NCI-H82 treated with DMSO at 0.1 percent for 48 hours (cell line): Measurements from ENCODE around the gene HBG1.

Experiments
- DNase-seq: peaks from one replicate; lab custom pipeline; 2025; ENCODE audit not compliant: unreplicated experiment; lab: John Stamatoyannopoulos, UW

Gene HBG1

DNA sequence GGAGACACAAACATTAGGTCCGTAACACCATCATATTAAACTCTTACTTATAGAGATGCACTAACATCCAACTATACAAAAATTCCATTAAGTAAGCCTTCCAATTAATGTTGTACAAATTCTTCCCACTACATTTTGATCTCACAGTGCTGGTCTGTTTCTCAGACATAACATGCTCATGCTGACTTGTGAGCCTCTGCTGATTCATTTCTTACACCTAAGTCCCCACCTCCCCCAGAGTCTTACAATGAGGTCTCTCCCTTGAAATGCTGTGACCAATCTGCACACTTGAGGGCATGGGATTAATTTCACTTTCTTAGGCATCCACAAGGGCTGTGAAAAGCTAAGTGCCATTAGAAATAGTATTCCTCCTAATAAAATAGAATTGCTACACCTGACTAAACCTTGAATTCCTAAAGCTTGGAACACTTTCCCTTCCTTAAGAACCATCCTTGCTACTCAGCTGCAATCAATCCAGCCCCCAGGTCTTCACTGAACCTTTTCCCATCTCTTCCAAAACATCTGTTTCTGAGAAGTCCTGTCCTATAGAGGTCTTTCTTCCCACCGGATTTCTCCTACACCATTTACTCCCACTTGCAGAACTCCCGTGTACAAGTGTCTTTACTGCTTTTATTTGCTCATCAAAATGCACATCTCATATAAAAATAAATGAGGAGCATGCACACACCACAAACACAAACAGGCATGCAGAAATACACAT is 2.0 kb downstream of the HBG1 start:
- DNase-seq: no peak

DNA sequence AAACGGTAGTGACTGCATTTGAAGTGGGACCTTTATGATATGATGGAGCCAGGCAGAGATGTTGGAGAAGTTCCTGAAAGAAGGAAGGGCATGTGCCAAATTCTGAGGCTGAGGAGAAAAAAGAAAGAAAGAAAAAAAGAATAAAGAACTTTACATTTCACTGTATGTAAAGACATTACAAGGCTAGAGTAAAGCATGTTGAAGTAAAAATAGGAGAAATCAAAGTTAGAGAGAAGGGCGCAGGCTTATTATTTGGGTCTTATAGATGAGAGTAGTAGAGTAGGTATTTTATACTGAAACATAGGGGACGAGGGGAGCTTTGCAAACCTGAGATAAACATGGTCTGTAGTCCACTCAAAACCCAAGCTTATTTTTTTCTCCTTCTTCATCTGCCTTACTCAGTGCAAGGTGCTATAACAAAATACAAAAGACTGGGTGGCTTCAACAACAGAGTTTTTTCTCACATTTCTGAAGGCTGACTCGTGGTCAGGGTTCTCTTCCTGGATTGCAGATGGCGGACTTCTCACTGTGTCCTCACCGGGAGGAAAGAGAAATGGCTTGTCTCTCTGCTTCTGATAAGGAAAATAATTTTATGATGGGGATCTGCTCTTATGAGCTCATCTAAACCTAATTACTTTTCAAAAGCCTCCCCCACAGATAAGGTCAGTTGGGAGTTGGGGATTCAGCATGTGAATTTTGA is 2.7 kb downstream of the HBG1 start:
- no peak for DNase-seq

DNA sequence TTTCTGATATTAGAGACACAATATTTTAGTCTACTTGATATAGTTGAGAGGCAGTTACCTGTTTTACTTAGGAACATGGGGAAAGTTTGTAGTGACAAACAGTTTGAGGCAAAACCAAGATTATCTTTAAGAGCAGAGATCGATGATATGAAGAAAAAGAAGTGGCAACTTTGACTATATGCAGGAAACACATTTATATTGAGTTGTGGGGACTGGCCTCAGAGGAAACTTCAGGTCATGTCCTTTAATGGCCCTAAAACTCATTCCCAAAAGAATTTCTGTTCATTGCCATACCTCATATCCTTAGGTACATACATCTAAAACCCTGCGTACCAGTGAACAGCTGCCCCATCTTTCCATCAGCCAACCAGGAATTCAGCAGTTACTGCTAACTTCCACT is 4.5 kb downstream of the HBG1 start:
- no peak for DNase-seq

DNA sequence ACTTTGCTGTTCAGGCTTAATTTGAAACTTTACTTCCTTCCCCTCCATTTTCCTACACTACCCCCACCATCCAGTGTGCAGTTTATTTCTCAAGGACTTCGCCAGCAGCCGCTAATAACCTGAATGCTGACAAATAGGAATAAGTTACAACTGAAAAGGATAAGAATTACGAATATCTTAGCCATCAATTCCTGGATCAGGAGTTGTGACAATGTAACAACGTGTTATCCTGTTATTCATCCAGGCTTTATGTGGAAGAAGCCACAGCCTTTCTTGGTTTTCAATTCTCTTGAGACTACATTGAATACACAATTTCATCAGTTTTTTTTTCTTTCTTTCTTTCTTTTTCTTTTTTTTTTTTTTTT is 5.9 kb downstream of the HBG1 start:
- DNase-seq: no peak

DNA sequence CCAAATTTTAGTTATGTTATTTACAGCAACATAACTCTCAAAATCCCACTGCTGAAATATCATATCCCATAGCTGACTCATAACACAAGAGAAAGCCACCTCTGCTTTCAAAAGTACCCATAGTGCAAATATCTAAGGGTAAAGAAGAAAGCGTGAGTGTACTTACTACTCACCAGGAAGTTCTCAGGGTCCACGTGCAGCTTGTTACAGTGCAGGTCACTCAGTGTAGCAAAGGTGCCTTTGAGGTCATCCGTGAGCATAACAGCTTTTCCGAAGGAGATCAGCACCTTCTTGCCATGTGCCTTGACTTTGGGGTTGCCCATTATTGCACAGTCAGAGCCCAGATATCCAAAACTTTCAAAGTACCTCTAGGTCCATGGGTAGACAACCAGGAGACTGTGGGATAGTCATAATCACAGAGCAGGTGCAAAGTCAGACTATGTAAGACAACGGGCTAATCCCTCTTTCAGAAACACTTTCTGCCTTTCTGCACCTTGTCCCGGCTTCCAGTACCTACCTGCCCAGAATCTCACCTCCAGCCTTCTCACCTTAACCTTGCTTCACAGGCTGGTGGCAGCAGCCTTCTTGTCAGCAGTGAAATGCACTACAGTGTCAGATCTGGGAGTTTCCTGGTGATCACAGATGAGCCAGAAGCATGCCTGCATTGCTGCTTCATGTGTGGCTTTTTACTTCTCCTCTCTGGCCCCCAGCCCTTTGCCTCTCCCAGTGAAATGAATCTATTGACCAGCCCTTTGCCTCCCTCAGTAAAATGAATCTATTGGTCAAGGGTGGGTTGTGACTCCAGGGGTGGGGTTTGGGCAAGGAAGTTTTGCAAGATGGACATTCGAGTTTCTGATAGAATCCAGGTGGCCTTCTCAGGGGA is 6.5 kb downstream of the HBG1 start:
- no peak for DNase-seq

DNA sequence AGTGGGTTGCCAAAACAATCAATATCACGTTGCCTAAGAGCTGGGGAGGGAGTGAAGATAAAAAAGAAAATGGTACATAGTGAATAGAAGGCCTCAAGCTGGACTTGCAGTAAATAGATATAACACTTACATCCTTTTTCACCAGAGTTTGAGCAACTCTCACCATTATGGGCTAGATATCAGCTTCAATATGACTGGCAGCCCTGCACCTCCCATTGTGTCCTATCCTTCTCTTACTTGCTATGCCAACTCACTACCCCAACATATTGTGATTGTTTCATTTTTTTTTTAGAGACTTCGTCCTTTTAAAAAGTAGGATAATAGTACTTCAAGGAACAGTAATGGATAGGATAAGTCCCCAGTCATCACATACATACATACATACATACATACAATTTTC is 7.4 kb downstream of the HBG1 start:
- DNase-seq: no peak

DNA sequence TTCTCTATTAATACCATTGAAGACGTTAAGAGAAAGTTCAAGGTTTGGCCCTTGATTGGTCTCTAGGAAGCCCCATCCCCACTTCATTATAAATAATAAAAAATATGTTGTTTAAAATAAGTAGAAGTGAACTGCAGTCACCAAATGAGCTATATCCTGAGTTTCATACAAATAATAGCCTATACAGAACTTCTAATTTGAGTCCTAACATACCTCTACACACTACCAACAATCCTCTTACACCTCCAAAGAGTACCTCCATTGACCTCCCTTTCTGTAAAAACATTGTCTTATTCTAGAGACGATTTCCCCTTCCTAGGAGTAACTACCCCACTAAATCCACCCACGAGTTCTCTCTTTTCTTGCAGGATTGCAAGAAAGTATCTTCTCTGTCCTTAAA is 8.2 kb downstream of the HBG1 start:
- DNase-seq: no peak

DNA sequence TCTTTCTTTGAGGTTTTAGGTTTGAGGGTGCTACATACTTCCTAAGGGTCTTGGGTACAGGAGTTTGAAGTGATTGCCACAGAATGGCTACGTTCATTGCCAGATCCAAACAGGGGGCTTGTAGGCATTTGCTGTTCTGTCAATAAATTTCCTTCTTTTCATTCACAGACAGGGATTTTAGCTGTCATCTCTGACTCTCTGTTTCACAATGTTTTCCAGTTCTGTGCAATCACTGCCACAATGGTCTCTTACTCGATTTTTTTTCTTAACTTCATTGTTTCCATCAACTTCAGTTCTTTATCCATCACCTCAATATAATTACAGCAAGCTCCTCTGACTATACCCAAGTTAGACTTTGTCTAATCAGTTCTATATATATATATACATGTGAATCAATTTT is 9.2 kb downstream of the HBG1 start:
- no peak for DNase-seq

DNA sequence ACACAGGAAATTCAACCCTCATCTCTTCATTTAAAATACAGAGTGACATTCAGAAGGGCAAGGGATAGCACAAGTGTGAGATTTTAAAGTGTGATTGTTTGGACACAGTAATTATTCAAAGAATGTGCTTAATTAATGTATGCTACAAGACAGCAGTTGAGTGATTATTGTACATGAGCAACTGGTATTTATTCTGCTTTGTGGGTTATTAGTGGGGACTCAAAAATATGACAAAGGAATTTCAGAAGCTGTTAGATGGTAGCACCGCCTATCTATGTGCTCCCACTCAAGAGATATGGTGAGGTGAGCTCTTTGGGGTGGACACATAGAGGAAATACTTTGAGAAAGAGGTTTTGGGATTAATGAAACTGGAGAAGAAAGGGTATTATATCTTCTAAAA is 9.6 kb downstream of the HBG1 start:
- no peak for DNase-seq

DNA sequence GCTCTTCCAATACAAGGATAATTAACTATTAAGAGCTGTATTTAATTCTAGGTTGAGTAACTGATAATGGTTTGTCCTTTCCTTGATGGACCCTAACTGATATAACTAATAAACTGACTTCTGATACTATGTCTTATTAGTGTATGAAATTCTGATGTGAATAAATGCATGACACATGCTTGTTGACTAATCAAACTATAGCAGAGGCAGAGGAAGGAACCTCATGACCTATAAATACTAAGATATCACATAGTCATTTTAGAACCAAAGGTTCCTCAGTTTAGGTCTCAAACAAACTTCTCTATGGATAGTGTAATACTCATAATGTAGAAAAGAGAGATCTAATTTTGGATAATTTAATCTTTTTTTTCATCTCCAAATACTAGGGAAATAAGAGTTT is 10.6 kb downstream of the HBG1 start:
- DNase-seq: no peak

DNA sequence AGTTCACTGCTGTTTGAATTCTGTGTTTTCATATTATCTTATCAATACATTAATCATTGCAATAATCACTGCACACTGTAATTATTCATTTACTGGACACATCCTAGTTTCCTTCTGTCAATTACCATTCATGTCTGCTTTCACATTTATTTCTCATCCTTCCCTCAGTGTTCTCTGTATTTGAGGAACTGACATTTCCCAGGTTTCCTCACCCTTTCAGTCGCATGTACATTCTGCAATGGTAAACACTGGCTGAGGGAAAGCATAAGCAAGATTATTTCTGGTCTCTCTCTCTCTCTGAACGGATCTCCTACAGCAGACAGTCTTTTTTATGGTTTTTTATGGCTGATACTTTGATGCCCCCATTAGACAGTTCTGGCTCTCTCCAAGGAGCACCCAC is 11.2 kb downstream of the HBG1 start:
- DNase-seq: no peak

DNA sequence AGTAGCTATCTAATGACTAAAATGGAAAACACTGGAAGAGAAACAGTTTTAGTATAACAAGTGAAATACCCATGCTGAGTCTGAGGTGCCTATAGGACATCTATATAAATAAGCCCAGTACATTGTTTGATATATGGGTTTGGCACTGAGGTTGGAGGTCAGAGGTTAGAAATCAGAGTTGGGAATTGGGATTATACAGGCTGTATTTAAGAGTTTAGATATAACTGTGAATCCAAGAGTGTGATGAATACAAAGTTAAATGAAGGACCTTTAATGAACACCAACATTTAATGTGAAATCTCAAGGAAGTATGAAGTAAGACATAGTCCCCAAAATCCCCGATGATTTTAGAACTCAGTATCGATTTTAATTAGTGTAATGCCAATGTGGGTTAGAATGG is 12.2 kb downstream of the HBG1 start:
- DNase-seq: no peak

DNA sequence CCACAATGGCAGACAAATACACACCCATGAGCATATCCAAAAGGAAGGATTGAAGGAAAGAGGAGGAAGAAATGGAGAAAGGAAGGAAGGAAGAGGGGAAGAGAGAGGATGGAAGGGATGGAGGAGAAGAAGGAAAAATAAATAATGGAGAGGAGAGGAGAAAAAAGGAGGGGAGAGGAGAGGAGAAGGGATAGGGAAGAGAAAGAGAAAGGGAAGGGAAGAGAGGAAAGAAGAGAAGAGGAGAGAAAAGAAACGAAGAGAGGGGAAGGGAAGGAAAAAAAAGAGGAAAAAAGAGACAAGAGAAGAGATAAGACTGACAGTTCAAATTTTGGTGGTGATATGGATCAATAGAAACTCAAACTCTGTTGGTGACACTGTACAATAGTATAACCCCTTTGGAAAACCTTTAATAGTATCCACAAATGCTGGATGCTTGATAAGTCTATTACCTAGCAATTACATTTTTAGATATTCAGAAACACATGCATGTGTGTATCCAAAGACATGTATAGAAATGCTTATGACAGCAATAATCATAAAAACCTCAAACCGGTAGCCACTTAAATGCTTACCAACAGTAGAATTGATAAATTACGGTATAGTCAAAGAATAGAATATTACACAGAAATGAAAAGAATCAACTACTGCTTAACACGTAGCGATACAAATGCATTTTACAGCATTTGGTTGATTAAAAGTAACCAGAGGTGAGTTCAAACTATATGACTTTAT is 14.1 kb downstream of the HBG1 start:
- no peak for DNase-seq

DNA sequence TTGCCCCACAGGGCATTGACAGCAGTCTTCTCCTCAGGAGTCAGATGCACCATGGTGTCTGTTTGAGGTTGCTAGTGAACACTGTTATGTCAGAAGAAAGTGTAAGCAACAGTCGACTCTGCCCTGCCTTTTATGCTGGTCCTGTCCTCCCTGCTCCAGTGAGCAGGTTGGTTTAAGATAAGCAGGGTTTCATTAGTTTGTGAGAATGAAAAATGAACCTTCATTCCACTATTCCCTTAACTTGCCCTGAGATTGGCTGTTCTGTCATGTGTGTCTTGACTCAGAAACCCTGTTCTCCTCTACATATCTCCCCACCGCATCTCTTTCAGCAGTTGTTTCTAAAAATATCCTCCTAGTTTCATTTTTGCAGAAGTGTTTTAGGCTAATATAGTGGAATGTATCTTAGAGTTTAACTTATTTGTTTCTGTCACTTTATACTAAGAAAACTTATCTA is 15.2 kb downstream of the HBG1 start, which contains the start of gene HBD:
TSS of gene HBD (minus strand) at position 103 of the 454 bp plus-strand sequence. CDS start at position 53, 50 bp downstream.
- DNase-seq: no peak

DNA sequence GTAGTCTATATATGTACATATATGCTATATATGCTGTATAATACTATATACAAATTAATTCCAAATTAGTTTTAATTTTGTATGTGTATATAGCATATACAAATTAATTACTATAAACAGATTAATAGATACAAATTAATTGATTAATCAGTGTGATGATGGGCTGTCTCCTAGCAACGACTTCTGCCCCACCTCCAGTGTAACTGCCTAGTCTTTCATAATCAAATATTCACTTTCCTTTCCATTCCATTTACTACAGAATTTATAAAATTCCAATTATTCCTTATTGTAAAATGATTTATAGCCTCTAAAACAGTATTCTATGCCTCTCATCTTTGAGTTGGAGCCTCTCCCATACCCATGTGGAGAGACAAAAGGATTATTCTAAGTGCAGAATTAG is 16.4 kb downstream of the HBG1 start:
- DNase-seq: no peak

DNA sequence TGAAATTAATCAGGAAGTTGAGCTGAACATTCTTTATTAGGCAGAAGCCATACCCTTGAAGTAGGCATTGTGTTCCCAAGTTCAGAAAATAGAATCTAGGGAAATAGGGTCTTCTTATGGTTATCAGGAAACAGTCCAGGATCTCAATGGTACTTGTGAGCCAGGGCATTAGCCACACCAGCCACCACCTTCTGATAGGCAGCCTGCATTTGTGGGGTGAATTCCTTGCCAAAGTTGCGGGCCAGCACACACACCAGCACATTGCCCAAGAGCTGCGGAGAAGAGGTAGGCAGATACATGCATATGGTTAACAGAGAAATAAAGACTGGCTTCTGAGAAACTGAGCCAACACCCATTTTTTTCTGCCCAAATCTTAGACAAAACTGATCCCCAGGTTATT is 16.8 kb downstream of the HBG1 start:
- DNase-seq: no peak

DNA sequence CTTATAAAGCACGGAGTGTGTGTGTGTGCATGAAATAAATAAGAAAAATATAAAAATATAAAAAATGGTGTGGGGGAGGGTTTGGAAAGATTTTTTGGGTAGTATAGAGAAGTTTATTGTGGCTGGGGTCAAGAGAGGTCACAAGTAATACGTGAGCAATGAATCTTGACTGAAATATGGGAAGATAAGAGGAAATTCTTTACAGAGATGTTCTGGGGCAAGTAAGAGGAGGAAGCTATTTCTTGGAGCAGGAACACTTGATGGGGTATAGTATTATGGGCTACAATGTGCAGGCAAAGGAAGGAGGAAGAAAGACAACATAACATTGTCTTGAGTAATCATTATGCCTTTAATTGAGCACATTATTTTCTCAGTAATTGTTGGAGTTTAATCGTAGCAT is 17.5 kb downstream of the HBG1 start:
- DNase-seq: no peak

DNA sequence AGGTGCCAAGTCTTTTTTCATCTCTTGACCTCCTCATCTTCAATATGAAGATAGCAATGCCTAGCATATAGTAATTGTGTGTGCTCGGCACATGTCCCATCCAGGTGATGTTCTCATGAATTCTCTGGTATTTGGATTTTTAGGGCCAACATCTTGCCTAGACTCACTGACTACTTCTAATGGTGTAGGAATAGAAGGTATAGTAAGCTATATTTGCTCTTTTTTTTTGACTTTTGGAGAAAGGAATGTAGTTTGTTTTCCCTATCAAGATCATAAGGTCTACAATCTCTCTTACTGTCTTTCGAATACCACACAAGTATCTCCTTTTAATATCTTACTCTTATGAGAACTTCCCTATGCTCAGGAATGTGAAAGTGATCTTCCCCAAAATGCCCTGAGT is 18.5 kb downstream of the HBG1 start:
- DNase-seq: no peak

DNA sequence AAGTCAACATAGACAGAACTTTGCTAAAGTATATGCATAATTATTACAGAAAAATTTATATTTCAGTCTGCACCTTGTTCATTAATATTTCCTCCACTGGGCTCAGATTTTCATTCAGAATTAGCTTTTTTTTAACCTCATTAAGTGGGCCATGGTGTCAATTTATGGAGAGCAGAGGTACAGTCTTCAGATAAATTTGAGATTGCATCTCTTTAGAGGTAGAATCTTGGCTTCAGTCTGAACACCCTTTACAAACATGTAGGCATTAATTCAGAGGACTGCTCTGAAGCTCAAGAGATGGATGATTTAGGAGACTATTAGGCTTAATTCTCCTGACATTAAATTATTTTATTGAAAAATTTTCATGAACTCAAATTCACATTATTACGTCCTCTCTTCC is 19.4 kb downstream of the HBG1 start:
- no peak for DNase-seq

DNA sequence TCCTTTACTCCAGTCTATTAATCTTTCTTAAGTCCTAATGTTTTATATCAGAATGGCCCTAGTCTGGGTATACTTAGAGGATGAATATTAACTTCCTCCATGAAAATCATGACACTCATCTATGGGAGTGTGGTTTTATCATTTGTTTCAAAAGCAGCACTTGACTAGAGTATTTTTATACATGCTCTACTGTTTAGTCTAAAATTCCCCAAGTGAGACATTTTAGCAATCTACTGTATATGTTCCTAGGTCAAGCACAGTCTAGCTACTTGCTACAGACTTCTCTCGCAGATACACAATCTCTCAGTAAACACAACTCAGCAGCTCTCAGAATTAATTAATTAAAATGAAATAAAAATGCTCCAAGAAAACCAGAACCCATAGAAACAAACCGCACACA is 19.9 kb downstream of the HBG1 start:
- DNase-seq: no peak

DNA sequence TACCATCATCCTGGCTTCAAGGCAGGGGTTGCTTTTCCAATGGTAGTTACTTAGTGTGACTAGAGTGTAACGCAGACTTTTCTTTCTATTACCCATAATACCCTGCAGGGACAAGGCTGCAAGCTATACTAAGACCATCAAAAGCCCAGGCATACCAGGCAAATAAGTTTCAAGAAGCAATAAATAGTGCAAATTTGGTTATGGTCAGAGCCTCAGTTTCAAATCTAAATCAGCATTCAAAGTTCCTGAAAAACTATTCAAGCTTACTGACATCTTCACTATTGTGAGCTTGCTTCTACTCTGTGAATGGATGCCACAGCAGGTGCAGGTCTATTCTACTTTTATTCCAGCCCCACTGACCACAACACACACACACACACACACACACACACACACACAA is 20.3 kb downstream of the HBG1 start:
- DNase-seq: no peak
